RPMI8226 (cell line): ENCODE measurements around the gene FAM234A.
"Not testable (repeated sequence)": the region's sequence is repeated elsewhere in the genome, so short reads cannot be mapped to it uniquely, and the experiment has no call there.

Source experiments
- DNase-seq: peaks from one replicate; pipeline ENCODE4 v3.0.0-alpha.2; 2015

The FAM234A gene

GRCh38 chr16:234468-235305 is at the start of gene FAM234A:
FAM234A (plus strand) TSS chr16:234821; CDS start chr16:254414, 19,593 bp downstream.
- DNase-seq: peak; percentile 99

GRCh38 chr16:185213-185612 is 49.4 kb upstream of the FAM234A start:
- no peak for DNase-seq

- DNase-seq: no peak
Measured at GRCh38 chr16:185691-186090, 48.9 kb upstream of the FAM234A start.

GRCh38 chr16:187330-187729 is 47.3 kb upstream of the FAM234A start:
- no peak for DNase-seq

- peak; percentile 40 for DNase-seq
Measured at GRCh38 chr16:188674-189073, 45.9 kb upstream of the FAM234A start.

GRCh38 chr16:189604-190186 is 44.9 kb upstream of the FAM234A start:
- no peak for DNase-seq

GRCh38 chr16:191831-192230 is 42.8 kb upstream of the FAM234A start:
- no peak for DNase-seq

GRCh38 chr16:192686-193085 is 41.9 kb upstream of the FAM234A start:
- DNase-seq: no peak

GRCh38 chr16:193441-193840 is 41.2 kb upstream of the FAM234A start:
- no peak for DNase-seq

- DNase-seq: no peak
Measured at GRCh38 chr16:194516-194915, 40.1 kb upstream of the FAM234A start.

- DNase-seq: no peak
Measured at GRCh38 chr16:200388-200787, 34.2 kb upstream of the FAM234A start.

- DNase-seq: no peak
Measured at GRCh38 chr16:203246-203645, 31.4 kb upstream of the FAM234A start.

- not testable (repeated sequence) for DNase-seq
Measured at GRCh38 chr16:204046-204445, 30.6 kb upstream of the FAM234A start.

GRCh38 chr16:209359-209758 is 25.3 kb upstream of the FAM234A start:
- not testable (repeated sequence) for DNase-seq

- DNase-seq: not testable (repeated sequence)
Measured at GRCh38 chr16:211631-212180, 22.9 kb upstream of the FAM234A start.

- no peak for DNase-seq
Measured at GRCh38 chr16:212999-213398, 21.6 kb upstream of the FAM234A start.

- DNase-seq: no peak
Measured at GRCh38 chr16:220021-220420, 14.6 kb upstream of the FAM234A start.

- DNase-seq: peak; percentile 76
Measured at GRCh38 chr16:228151-228851, 6.3 kb upstream of the FAM234A start.

- peak; percentile 93 for DNase-seq
Measured at GRCh38 chr16:228852-229730, 5.5 kb upstream of the FAM234A start, which contains the start of gene LUC7L. LUC7L (minus strand) TSS chr16:229449; CDS start chr16:229339, 110 bp downstream.

GRCh38 chr16:229731-230281 is 4.8 kb upstream of the FAM234A start:
- DNase-seq: no peak

- DNase-seq: not testable (repeated sequence)
Measured at GRCh38 chr16:230351-230750, 4.3 kb upstream of the FAM234A start.

GRCh38 chr16:230949-231348 is 3.7 kb upstream of the FAM234A start:
- no peak for DNase-seq
